HEK293T (cell line): ENCODE results near the gene HNRNPD.

Experiments used
- ARNT ChIP-seq: fragments of 450-650 bp; IDR thresholded peaks from 2 replicates; pipeline ENCODE4 v1.6.1; 2017; ENCODE audit warnings: mild to moderate bottlenecking
- BHLHE40 ChIP-seq: fragments of 450-650 bp; IDR thresholded peaks from 2 replicates; pipeline ENCODE4 v1.6.1; 2016; ENCODE audit warnings: mild to moderate bottlenecking, moderate library complexity, borderline replicate concordance
- CTBP1 ChIP-seq: fragments of 450-650 bp; IDR thresholded peaks from 2 replicates; pipeline ENCODE4 v1.6.1; 2016; ENCODE audit warnings: borderline replicate concordance
- ELF4 ChIP-seq: fragments of 450-650 bp; IDR thresholded peaks from 2 replicates; pipeline ENCODE4 v1.6.1; 2017; ENCODE audit warnings: antibody characterized with exemption
- FOXA1 ChIP-seq: fragments of 450-650 bp; IDR thresholded peaks from 2 replicates; pipeline ENCODE4 v1.6.1; 2016; ENCODE audit warnings: mild to moderate bottlenecking
- FOXK2 ChIP-seq: fragments of 450-650 bp; IDR thresholded peaks from 2 replicates; pipeline ENCODE4 v1.6.1; 2016; ENCODE audit warnings: mild to moderate bottlenecking
- FOXM1 ChIP-seq: fragments of 450-650 bp; IDR thresholded peaks from 2 replicates; pipeline ENCODE4 v1.6.1; 2017; ENCODE audit warnings: mild to moderate bottlenecking, borderline replicate concordance
- L3MBTL2 ChIP-seq: fragments of 450-650 bp; conservative IDR thresholded peaks from 2 replicates; pipeline ENCODE4 v1.6.1; 2016; ENCODE audit warnings: mild to moderate bottlenecking
- NFRKB ChIP-seq: fragments of 450-650 bp; IDR thresholded peaks from 2 replicates; pipeline ENCODE4 v1.6.1; 2016; ENCODE audit warnings: mild to moderate bottlenecking, moderate library complexity
- SP1 ChIP-seq: fragments of 450-650 bp; IDR thresholded peaks from 2 replicates; pipeline ENCODE4 v1.6.1; 2017
- SUZ12 ChIP-seq: fragments of 450-650 bp; IDR thresholded peaks from 2 replicates; pipeline ENCODE4 v1.6.1; 2016; ENCODE audit warnings: mild to moderate bottlenecking
- TARDBP ChIP-seq: fragments of 450-650 bp; IDR thresholded peaks from 2 replicates; pipeline ENCODE4 v1.6.1; 2016
- ZNF384 ChIP-seq: fragments of 450-650 bp; IDR thresholded peaks from 2 replicates; pipeline ENCODE4 v1.6.1; 2016
- TF ChIP-seq, protein P1 (sequence below): fragments of 450-650 bp; IDR thresholded peaks from 2 replicates; pipeline ENCODE4 v1.6.1; 2016

DNA sequence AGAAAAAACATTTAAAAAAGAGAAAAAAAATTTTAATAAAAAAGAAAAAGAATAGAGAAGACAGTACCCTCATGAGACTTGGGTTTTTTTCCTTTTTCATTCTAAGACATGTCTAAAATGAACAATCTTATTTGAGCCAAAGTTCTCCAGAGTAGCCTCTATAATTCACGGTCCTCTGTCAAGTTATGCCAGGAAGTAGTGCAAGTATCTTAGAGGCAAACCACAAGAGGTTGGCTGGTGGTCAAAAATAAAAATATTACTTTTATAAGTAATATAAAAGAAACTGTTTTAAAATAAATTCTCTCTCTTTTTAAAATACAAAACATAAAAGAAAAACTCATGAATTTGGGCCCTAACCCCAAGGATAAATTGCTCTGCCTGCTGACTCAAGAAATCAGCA is 29.9 kb upstream of the HNRNPD start:
- TF ChIP-seq FOXA1 = no peak
- TF ChIP-seq FOXM1 = no peak
- TF ChIP-seq BHLHE40 = no peak
- no peak for TF ChIP-seq SUZ12
- no peak for TF ChIP-seq ELF4
- no peak for TF ChIP-seq TARDBP
- no peak for TF ChIP-seq ZNF384
- no peak for TF ChIP-seq FOXK2
- TF ChIP-seq SP1 = no peak
- TF ChIP-seq, protein P1, sequence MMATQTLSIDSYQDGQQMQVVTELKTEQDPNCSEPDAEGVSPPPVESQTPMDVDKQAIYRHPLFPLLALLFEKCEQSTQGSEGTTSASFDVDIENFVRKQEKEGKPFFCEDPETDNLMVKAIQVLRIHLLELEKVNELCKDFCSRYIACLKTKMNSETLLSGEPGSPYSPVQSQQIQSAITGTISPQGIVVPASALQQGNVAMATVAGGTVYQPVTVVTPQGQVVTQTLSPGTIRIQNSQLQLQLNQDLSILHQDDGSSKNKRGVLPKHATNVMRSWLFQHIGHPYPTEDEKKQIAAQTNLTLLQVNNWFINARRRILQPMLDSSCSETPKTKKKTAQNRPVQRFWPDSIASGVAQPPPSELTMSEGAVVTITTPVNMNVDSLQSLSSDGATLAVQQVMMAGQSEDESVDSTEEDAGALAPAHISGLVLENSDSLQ = no peak
- TF ChIP-seq NFRKB = no peak
- TF ChIP-seq L3MBTL2 = no peak
- TF ChIP-seq ARNT = no peak
- TF ChIP-seq CTBP1 = no peak
